Left ventricle myocardium inferior (tissue), 1 donor: ENCODE results near the gene CGAS. TPM values are rescaled to one million over a fixed set of nuclear protein-coding genes. Genes with fewer than 3 reads are reported as not detected.

Experiments used
- DNase-seq: peaks from one replicate; pipeline ENCODE4 v3.0.0-alpha.2; 2020
- H3K27ac ChIP-seq: fragments of 200-600 bp; replicated peaks from 2 replicates; pipeline ENCODE4 v1.8.0; 2021
- H3K27me3 ChIP-seq: fragments of 200-600 bp; 2 replicates; pipeline ENCODE4 v1.8.0; 2021; ENCODE audit warnings: low read depth
- H3K36me3 ChIP-seq: fragments of 200-600 bp; 2 replicates; pipeline ENCODE4 v1.8.0; 2021
- H3K4me1 ChIP-seq: fragments of 200-600 bp; 2 replicates; pipeline ENCODE4 v1.8.0; 2021
- H3K4me3 ChIP-seq: fragments of 200-600 bp; 2 replicates; pipeline ENCODE4 v1.8.0; 2021; ENCODE audit warnings: mild to moderate bottlenecking, moderate library complexity
- H3K9me3 ChIP-seq: fragments of 200-600 bp; replicated peaks from 2 replicates; pipeline ENCODE4 v1.8.0; 2021
- CTCF ChIP-seq: fragments of 200-600 bp; IDR thresholded peaks from 2 replicates; pipeline ENCODE4 v1.8.0; 2021; ENCODE audit warnings: antibody characterized with exemption, mild to moderate bottlenecking, borderline replicate concordance
- intact Hi-C: fragments of 100-400 bp; cut with micrococcal nuclease; formaldehyde crosslinking; loops from one replicate; pipeline ENCODE4 v1.11.0; 2022
- total RNA-seq: library from RNA; stranded (reverse); fragmentation: NEBNext Ultra II Directional; extraction: Animal tissue kit (Norgen Biotek cat#: 25700); gene quantifications from one replicate; pipeline ENCODE4 v1.2.1, GENCODE V29; 2021
- donor health status: DM: no; HTN: yes; CAD: no; lungs with severe emphysema.

CGAS gene
- total RNA-seq, 1 donor from 2014 or later, result 0.96 TPM

GRCh38 chr6:73435236-73435635 lies 16.9 kb downstream of the CGAS start:
- Histone ChIP-seq H3K9me3 (no peaks in the 10 kb centered on the region), H3K4me1 (no peaks in the 10 kb centered on the region), H3K27ac (no peak overlapping the region), H3K36me3 (peaks cover 55% of the 10 kb centered on the region), H3K4me3 (no peak overlapping the region), H3K27me3 (no peaks in the 10 kb centered on the region)
- no peak for TF ChIP-seq CTCF
- DNase-seq, result no peak
- intact Hi-C loops, result no loop called here

GRCh38 chr6:73421534-73421933 lies 30.6 kb downstream of the CGAS start:
- H3K4me3 ChIP-seq, result no peak overlapping the region
- no peak for DNase-seq
- intact Hi-C loops, result no loop called here
- H3K27me3 ChIP-seq, result no peaks in the 10 kb centered on the region
- no peaks in the 10 kb centered on the region for H3K4me1 ChIP-seq
- no peak for TF ChIP-seq CTCF
- peaks cover 34% of the 10 kb centered on the region for H3K36me3 ChIP-seq
- no peak overlapping the region for H3K27ac ChIP-seq
- no peaks in the 10 kb centered on the region for H3K9me3 ChIP-seq

GRCh38 chr6:73418081-73418741 lies 33.9 kb downstream of the CGAS start:
- Histone ChIP-seq H3K4me1 (no peaks in the 10 kb centered on the region), H3K4me3 (no peak overlapping the region), H3K27ac (no peak overlapping the region), H3K27me3 (no peaks in the 10 kb centered on the region), H3K36me3 (peaks cover 8% of the 10 kb centered on the region), H3K9me3 (no peaks in the 10 kb centered on the region)
- DNase-seq, result no peak
- TF ChIP-seq CTCF, result no peak
- intact Hi-C loops, result no loop called here

GRCh38 chr6:73413102-73413501 lies 39.0 kb downstream of the CGAS start:
- H3K9me3 ChIP-seq, result no peaks in the 10 kb centered on the region
- no peak overlapping the region for H3K27ac ChIP-seq
- no peaks in the 10 kb centered on the region for H3K27me3 ChIP-seq
- H3K36me3 ChIP-seq, result no peaks in the 10 kb centered on the region
- DNase-seq, result no peak
- H3K4me1 ChIP-seq, result no peaks in the 10 kb centered on the region
- no peak for TF ChIP-seq CTCF
- H3K4me3 ChIP-seq, result no peak overlapping the region
- intact Hi-C loops, result no loop called here

GRCh38 chr6:73409395-73409794 lies 42.7 kb downstream of the CGAS start:
- DNase-seq, result no peak
- Histone ChIP-seq H3K4me3 (no peak overlapping the region), H3K4me1 (no peaks in the 10 kb centered on the region), H3K36me3 (no peaks in the 10 kb centered on the region), H3K27ac (no peak overlapping the region), H3K9me3 (no peaks in the 10 kb centered on the region), H3K27me3 (no peaks in the 10 kb centered on the region)
- no peak for TF ChIP-seq CTCF
- intact Hi-C loops, result no loop called here
